Measurements from ENCODE around the gene CRB1.

GRCh38 chr1:197277166-197277565 is 9.1 kb downstream of the CRB1 start:
- TF ChIP-seq POLR2A (IDR thresholded peaks at IDR 0.05; ENCODE audit: low read depth, low read length) (no peak), POLR2AphosphoS5 (IDR thresholded peaks at IDR 0.05; ENCODE audit: low read depth, low read length) (no peak), TAF1 (IDR thresholded peaks at IDR 0.05; ENCODE audit: borderline replicate concordance, low read depth, low read length) (no peak)
